SJSA1 (cell line): Measurements from ENCODE around the gene PKMYT1. TPM values are rescaled to one million over a fixed set of nuclear protein-coding genes. Genes with fewer than 3 reads are reported as not detected.
A peak's percentile ranks its signal among the peaks of the same experiment; 100 is the strongest.

Experiments
- DNase-seq, 2 experiments: peaks; one replicate each; pipeline ENCODE4 v3.0.0-alpha.2; 2015 to 2020; ENCODE audit warnings: low spot score in 2 of 2, low read depth in 1 of 2
- H3K27ac ChIP-seq: fragments of 250-450 bp; sonication (Bioruptor Pico); 2 replicates; pipeline ENCODE4 v1.5.1; 2020; ENCODE audit warnings: mild to moderate bottlenecking, moderate library complexity
- H3K27me3 ChIP-seq: fragments of 250-450 bp; sonication (Bioruptor Pico); replicated peaks from 2 replicates; pipeline ENCODE4 v1.5.1; 2020; ENCODE audit warnings: mild to moderate bottlenecking, moderate library complexity
- H3K36me3 ChIP-seq: fragments of 250-450 bp; sonication (Bioruptor Pico); 2 replicates; pipeline ENCODE4 v1.5.1; 2020; ENCODE audit warnings: mild to moderate bottlenecking
- H3K4me1 ChIP-seq: fragments of 250-450 bp; sonication (Bioruptor Pico); replicated peaks from 2 replicates; pipeline ENCODE4 v1.6.1; 2021; ENCODE audit warnings: mild to moderate bottlenecking
- H3K4me3 ChIP-seq: fragments of 250-450 bp; sonication (Bioruptor Pico); 2 replicates; pipeline ENCODE4 v1.5.1; 2020; ENCODE audit warnings: mild to moderate bottlenecking
- H3K9me3 ChIP-seq: fragments of 250-450 bp; sonication (Bioruptor Pico); replicated peaks from 2 replicates; pipeline ENCODE4 v1.5.1; 2020; ENCODE audit warnings: mild to moderate bottlenecking
- total RNA-seq: library from RNA; depleted of rRNA; stranded (reverse); fragments of >200 nt; shearing (Covaris generic); gene quantifications from 2 replicates; pipeline ENCODE4 v1.2.3, GENCODE V29; 2014

PKMYT1 gene
- total RNA-seq, 1 experiment from 2014 or later, result 66.4 TPM

- Histone ChIP-seq H3K9me3 (no peaks in the 10 kb centered on the region; the same call in 1 of the 2 replicates), H3K4me1 (peaks cover 27% of the 10 kb centered on the region), H3K36me3 (peaks cover 60% of the 10 kb centered on the region), H3K4me3 (peak overlapping the region; percentile 86), H3K27ac (no peak overlapping the region), H3K27me3 (peaks cover 1% of the 10 kb centered on the region; the same call in 1 of the 2 replicates)
- no peak for DNase-seq
Observed at GRCh38 chr16:2970563-2970962, 9.7 kb downstream of the PKMYT1 start.

GRCh38 chr16:2969545-2970521 is 10.4 kb downstream of the PKMYT1 start:
- H3K9me3 ChIP-seq, result no peaks in the 10 kb centered on the region; the same call in 1 of the 2 replicates
- H3K27me3 ChIP-seq, result peaks cover 7% of the 10 kb centered on the region
- peaks cover 28% of the 10 kb centered on the region for H3K4me1 ChIP-seq
- peak overlapping the region; percentile 86 for H3K4me3 ChIP-seq
- peak overlapping the region; percentile 18 for H3K27ac ChIP-seq
- DNase-seq, result peak; percentile 84 to 88
- peaks cover 53% of the 10 kb centered on the region for H3K36me3 ChIP-seq

DNA sequence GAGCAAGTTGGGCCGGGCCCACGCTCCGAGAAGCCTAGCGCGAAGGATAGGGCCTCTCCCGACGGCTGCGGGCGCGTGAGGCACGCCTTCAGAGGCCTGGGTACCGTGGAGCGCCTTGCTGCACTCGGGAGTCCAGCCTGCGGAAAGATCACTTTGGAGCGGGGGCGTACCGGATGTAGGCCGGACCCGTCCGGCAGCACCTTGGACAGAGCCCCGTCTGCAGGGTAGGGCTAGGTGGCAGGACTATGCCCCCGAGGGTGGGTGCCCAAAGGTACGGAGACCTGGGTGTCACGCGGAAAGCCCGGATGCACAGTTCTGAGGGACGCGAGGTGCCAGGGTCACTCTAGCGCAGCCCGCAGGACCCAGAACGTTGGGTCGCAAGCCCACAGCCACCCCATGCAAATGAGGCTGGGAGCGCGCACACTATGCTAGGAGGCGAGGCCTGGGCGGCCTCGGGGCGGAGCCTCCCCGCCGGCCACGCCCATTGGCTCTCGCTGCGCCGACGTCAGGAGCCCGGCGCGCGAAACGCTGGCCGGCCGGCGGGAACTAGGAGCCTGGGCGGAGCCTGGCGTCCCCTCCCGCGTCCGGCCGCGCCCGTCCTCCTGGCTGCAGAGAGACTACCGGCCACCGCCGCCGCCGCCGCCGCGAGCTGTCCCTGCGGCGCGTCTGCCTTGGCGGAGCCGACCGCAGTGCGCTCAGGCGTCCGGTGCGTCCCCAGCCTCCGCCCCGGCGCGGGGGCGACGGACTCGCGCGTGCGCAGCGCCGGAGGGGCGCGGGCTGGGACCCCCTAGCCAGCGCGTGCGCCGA is 11.3 kb downstream of the PKMYT1 start, which contains the start of gene PAQR4:
PAQR4 (plus strand) TSS at position 611 of the 807 bp plus-strand sequence. CDS start 327 bp downstream, outside the sequence.
- peak; percentile 88 to 96 for DNase-seq
- Histone ChIP-seq H3K4me1 (peaks cover 37% of the 10 kb centered on the region), H3K27me3 (peaks cover 16% of the 10 kb centered on the region), H3K4me3 (peak within 1 kb of the TSS; percentile 86), H3K27ac (peak within 1 kb of the TSS; percentile 18), H3K36me3 (peaks cover 44% of the 10 kb centered on the region), H3K9me3 (no peaks in the 10 kb centered on the region; the same call in 1 of the 2 replicates)

DNA sequence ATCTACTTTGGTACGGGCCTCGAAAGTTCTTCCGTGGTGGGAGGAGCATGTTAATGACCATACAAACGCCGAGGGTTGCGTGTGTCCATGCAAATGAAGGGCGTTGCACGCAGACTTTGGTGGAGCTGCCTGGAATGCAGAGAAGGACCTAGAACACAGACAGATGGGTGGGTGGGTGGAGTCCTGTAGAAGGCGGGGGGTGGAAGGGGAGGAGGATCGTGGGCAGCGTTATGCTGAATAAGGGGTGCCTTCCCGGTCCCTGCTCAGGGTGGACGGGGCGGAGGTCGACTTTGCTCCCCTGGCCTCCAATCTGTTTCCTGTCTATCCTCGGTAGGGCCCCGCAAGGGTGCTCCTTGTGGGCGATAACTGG is 11.9 kb downstream of the PKMYT1 start:
- Histone ChIP-seq H3K27me3 (peaks cover 22% of the 10 kb centered on the region), H3K27ac (no peak overlapping the region), H3K36me3 (peaks cover 38% of the 10 kb centered on the region), H3K9me3 (no peaks in the 10 kb centered on the region; the same call in 1 of the 2 replicates), H3K4me1 (peaks cover 41% of the 10 kb centered on the region), H3K4me3 (peak overlapping the region; percentile 86)
- DNase-seq, result no peak

- Histone ChIP-seq H3K36me3 (peaks cover 32% of the 10 kb centered on the region), H3K27me3 (peaks cover 28% of the 10 kb centered on the region), H3K4me3 (no peak overlapping the region), H3K9me3 (no peaks in the 10 kb centered on the region; the same call in 1 of the 2 replicates), H3K4me1 (peaks cover 41% of the 10 kb centered on the region), H3K27ac (no peak overlapping the region)
- DNase-seq, result no peak
Observed at GRCh38 chr16:2967721-2968161, 12.5 kb downstream of the PKMYT1 start.

GRCh38 chr16:2967211-2967631 is 13.0 kb downstream of the PKMYT1 start:
- Histone ChIP-seq H3K36me3 (peaks cover 27% of the 10 kb centered on the region), H3K9me3 (no peaks in the 10 kb centered on the region; the same call in 1 of the 2 replicates), H3K27ac (no peak overlapping the region), H3K4me3 (no peak overlapping the region), H3K4me1 (peaks cover 41% of the 10 kb centered on the region), H3K27me3 (peaks cover 34% of the 10 kb centered on the region)
- DNase-seq, result no peak

DNA sequence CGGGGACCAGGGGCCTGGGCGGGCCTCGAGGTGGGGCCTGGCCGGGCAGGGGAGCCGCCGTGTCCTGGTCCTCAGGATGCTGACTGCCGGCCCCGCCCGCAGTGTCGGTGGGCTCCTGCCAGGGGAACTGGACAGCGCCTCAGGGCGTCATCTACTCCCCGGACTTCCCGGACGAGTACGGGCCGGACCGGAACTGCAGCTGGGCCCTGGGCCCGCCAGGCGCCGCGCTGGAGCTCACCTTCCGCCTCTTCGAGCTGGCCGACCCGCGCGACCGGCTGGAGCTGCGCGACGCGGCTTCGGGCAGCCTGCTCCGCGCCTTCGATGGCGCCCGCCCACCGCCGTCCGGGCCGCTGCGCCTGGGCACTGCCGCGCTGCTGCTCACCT is 13.4 kb downstream of the PKMYT1 start:
- peaks cover 23% of the 10 kb centered on the region for H3K36me3 ChIP-seq
- H3K4me3 ChIP-seq, result no peak overlapping the region
- H3K27ac ChIP-seq, result no peak overlapping the region
- H3K4me1 ChIP-seq, result peaks cover 41% of the 10 kb centered on the region
- H3K9me3 ChIP-seq, result no peaks in the 10 kb centered on the region; the same call in 1 of the 2 replicates
- no peak for DNase-seq
- peaks cover 38% of the 10 kb centered on the region for H3K27me3 ChIP-seq

DNA sequence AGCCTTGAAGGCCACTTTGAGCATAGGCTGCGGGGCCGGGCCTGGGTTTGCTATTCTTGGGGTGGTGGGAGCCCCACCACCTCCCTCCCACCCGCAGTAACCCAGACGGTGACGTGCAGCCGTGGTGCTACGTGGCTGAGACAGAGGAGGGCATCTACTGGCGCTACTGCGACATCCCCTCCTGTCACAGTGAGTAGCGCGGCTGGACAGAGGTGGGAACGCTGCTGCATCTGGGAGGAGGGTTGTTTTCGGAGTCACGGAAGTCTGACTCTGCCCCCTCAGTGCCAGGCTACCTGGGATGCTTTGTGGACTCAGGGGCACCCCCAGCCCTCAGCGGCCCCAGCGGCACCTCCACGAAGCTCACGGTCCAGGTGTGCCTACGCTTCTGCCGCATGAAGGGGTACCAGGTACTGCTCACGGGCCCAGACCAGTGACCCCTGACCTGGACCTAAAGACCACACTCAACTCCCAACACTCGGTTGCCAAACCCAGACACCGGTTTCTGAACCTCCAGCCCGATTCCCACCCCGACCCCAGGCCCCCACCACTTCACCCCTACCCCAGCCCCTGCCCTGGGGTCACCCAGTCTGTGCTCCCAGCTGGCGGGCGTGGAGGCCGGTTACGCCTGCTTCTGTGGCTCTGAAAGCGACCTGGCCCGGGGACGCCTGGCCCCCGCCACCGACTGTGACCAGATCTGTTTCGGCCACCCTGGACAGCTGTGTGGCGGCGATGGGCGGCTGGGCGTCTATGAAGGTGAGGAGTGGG is 14.0 kb downstream of the PKMYT1 start:
- peaks cover 41% of the 10 kb centered on the region for H3K27me3 ChIP-seq
- no peak for DNase-seq

DNA sequence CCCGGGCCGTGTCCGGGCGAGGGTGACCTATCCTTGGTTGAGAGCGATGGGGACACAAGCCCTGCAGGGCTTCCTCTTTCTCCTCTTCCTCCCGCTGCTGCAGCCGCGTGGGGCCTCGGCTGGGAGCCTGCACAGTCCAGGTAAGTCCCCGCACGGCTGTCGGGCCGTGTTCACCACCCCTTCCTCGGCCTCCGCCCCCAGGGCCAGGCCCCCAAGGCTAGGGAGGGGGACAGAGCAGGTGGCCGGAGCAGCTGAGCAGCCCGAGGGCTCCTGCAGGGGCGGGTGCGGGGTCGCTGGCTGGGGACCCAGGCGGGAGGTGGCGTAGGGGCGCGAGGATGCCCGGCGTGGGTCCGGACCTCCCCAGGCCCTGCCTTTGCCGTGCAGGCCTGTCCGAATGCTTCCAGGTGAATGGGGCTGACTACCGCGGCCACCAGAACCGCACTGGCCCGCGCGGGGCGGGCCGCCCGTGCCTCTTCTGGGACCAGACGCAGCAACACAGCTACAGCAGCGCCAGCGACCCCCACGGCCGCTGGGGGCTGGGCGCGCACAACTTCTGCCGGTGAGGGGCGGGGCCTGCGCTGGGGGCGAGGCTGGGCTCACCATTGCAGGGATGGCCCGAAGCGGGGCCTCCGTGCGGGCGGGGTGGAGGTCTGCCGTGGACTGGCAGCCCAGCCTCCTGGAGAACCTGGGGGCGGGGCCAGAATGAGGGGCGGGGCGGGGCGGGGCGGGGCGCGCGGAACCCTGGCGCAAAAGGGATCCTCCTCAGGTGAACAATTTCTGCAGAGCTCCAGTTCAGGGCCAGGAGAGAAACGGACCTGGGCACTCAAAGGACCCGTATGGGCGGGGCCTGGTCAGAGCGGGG is 15.5 kb downstream of the PKMYT1 start:
- Histone ChIP-seq H3K36me3 (peaks cover 6% of the 10 kb centered on the region), H3K27ac (no peak overlapping the region), H3K4me3 (no peak overlapping the region), H3K4me1 (peaks cover 22% of the 10 kb centered on the region), H3K9me3 (no peaks in the 10 kb centered on the region; the same call in 1 of the 2 replicates), H3K27me3 (peaks cover 53% of the 10 kb centered on the region)
- DNase-seq, result no peak

More for the DNA sequence above, 14.0 kb downstream of the PKMYT1 start:
- peaks cover 17% of the 10 kb centered on the region for H3K36me3 ChIP-seq
- H3K9me3 ChIP-seq, result no peaks in the 10 kb centered on the region; the same call in 1 of the 2 replicates
- H3K4me3 ChIP-seq, result no peak overlapping the region
- H3K4me1 ChIP-seq, result peaks cover 35% of the 10 kb centered on the region
- no peak overlapping the region for H3K27ac ChIP-seq

DNA sequence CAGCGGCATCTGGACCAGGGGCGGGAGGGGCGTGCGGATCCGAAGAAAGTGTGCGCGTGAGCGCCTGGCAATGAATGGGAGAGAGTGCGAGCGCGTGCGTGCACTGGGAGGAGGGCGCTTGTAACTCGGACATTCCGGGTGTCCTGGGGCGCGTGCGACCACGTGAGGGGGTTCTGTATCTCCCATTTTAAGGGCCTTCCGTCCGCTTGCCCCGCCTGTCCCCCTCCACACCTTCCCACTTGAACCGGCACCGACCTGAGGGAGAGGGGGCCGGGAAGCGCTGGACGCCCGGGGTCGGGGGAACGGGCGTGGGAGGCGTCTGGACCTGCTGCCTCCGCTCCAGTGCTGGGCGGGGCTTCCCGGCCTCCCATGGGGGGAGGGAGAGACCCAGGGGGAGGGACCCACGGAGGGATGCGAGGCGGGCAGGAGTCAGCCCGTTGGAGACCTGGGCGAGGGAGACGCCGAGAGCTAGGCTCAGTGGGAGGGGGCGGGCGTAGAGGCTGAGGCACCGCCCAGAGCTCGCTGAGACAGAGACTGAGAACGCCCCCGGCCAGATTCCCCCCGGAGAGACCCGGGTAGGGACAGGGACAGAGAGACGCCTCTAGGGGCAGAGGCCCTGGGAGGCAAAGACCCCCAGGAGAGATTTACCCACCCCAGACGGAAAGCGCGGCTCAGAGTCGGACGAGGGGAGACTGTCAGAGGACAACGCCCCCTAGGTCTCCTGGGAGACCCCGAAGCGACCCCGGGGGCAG is 16.3 kb downstream of the PKMYT1 start, which contains the start of gene KREMEN2:
KREMEN2 (plus strand) TSS at position 553 of the 752 bp plus-strand sequence. CDS start 246 bp downstream, outside the sequence.
- peaks cover 20% of the 10 kb centered on the region for H3K4me1 ChIP-seq
- no peak within 1 kb of the TSS for H3K27ac ChIP-seq
- DNase-seq, result peak in 1 of 2 experiments; percentile 29
- H3K4me3 ChIP-seq, result no peak within 1 kb of the TSS
- peaks cover 59% of the 10 kb centered on the region for H3K27me3 ChIP-seq
- no peaks in the 10 kb centered on the region for H3K36me3 ChIP-seq
- H3K9me3 ChIP-seq, result no peaks in the 10 kb centered on the region

DNA sequence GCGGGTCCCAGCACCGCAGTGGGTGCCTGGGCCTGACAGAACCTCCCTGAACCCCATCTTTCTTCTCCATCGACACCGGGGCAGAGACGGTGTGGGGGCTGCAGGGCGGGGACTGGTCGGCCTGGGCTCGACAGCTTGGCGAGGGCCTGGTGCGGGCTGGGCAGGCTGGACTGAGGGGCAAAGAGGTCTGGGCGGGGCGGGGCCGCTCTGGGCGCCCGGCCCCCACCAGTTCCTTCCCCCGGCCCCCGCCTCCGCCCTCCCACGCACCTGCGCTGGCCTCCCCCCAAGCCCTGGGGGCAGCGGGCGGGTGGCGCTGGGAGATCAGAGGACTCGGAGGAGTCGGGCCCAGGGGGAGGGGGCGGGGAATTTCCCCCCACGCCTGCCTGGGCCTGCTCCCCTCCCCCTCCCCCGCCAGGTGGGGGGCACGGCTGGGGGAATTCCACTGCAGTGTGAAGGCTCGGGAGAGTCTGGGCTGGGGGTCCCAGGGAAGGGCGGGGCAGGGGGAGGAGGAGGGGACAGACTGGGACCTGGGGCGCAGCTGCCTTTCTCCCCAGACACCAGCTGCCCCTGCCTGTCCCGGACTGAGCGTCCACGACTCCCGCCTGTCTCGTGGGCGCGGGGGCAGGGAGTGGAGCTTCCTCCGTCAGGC is 17.0 kb downstream of the PKMYT1 start:
- H3K4me3 ChIP-seq, result no peak overlapping the region
- no peaks in the 10 kb centered on the region for H3K36me3 ChIP-seq
- no peak overlapping the region for H3K27ac ChIP-seq
- H3K4me1 ChIP-seq, result peaks cover 14% of the 10 kb centered on the region
- DNase-seq, result no peak
- peaks cover 63% of the 10 kb centered on the region for H3K27me3 ChIP-seq
- no peaks in the 10 kb centered on the region for H3K9me3 ChIP-seq
